Measurements from ENCODE around the gene TSPOAP1. TPM values are rescaled to one million over a fixed set of nuclear protein-coding genes. Genes with fewer than 3 reads are reported as not detected.

The TSPOAP1 gene
- total and polyA plus RNA-seq, 2 of the 13 experiments (the other 11 are each of a cell fraction or from before 2014, with no cell fraction given), result not detected

- TF ChIP-seq ZHX1 (CRISPR knock-in tag; IDR thresholded peaks at IDR 0.05; ENCODE audit: low read depth) (peak; percentile 66), SMAD3 (CRISPR knock-in tag; IDR thresholded peaks at IDR 0.05) (0 out of 2 replicates have a peak, but pooled peaks have one; percentile 15), PPARG (CRISPR knock-in tag; conservative IDR thresholded peaks at IDR 0.05) (no peak; the same call in none of the 2 replicates), HIC2 (CRISPR knock-in tag; IDR thresholded peaks at IDR 0.05; ENCODE audit: low read depth) (peak; percentile 22; the same call in 1 of the 2 replicates), STAG1 (CRISPR knock-in tag; IDR thresholded peaks at IDR 0.05) (no peak), RBAK (CRISPR knock-in tag; IDR thresholded peaks at IDR 0.05) (no peak), XRCC5 (optimal IDR thresholded peaks at IDR 0.05; ENCODE audit: low read length) (peak; percentile 68), FUBP1 (CRISPR knock-in tag; IDR thresholded peaks at IDR 0.05; ENCODE audit: borderline replicate concordance) (no peak), MEIS1 (CRISPR knock-in tag; IDR thresholded peaks at IDR 0.05; ENCODE audit: borderline replicate concordance) (peak; percentile 90; the same call in 1 of the 2 replicates), ZNF687 (CRISPR knock-in tag; IDR thresholded peaks at IDR 0.05) (peak; percentile 77), ZSCAN20 (CRISPR knock-in tag; IDR thresholded peaks at IDR 0.05; ENCODE audit: borderline replicate concordance) (no peak), ZNF574 (CRISPR knock-in tag; IDR thresholded peaks at IDR 0.05) (no peak)
Observed at GRCh38 chr17:58369214-58370031, 40.8 kb upstream of the TSPOAP1 start (continued).

All from HepG2 (cell line).